ENCODE measurements around the gene JPT1.
"Not testable (repeated sequence)": the region's sequence is repeated elsewhere in the genome, so short reads cannot be mapped to it uniquely, and the experiment has no call there.

GRCh38 chr17:75137762-75138161 lies 16.6 kb downstream of the JPT1 start:
- not testable (repeated sequence) for TF ChIP-seq CTCF, POLR2A (IDR thresholded peaks at IDR 0.05)
